ENCODE measurements around the gene AP2B1. TPM values are rescaled to one million over a fixed set of nuclear protein-coding genes. Genes with fewer than 3 reads are reported as not detected.

The AP2B1 gene
- total RNA-seq, 4 donors from 2014 or later, result 35.6 to 217 (median 39.7) TPM

DNA sequence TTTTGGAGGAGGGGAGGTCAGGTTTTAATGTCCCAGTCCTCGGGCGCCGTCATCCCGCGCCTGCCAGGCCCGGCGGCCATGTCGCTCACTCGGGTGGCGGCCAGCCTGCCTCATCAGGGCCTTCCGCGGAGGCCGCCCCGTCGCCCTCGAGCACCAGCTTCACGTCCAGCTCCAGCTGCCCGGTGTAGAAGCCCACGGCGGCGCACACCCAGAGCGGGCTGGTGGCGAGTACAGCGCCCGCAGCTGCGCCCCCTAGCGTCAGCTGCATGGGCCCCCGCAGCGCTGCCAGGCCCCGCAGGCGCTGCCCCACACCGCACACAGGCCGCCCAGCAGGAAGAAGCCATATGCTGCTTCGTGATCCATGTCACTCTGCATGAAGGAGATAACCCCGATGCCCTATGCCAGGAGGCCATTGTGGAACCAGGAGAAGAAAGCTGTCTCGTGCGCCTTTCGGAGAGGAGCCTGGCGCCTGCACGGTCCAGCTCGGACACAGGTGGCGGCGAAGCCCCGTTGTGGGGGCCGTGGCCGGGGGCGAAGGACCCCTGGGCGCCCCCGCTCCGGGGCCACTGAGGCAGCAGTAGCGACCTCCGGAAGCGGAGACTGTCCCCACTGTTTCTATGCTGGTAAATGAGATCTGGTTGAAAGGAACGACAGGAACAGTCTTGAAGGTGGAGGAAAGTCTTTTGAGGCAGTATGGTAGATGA is 9.6 kb downstream of the AP2B1 start:
- WGBS, 2 donors, result 89 to 90% methylated on average over 40 to 54 of the region's 54 CpGs
- intact Hi-C loops (cut with DNase I; ENCODE audit: low total_unique reads), result no loop called here
- DNase-seq (ENCODE audit: low spot score in 2 of 2), result no peak
- no peak for TF ChIP-seq POLR2A (IDR thresholded peaks at IDR 0.05)
- TF ChIP-seq, protein P1, sequence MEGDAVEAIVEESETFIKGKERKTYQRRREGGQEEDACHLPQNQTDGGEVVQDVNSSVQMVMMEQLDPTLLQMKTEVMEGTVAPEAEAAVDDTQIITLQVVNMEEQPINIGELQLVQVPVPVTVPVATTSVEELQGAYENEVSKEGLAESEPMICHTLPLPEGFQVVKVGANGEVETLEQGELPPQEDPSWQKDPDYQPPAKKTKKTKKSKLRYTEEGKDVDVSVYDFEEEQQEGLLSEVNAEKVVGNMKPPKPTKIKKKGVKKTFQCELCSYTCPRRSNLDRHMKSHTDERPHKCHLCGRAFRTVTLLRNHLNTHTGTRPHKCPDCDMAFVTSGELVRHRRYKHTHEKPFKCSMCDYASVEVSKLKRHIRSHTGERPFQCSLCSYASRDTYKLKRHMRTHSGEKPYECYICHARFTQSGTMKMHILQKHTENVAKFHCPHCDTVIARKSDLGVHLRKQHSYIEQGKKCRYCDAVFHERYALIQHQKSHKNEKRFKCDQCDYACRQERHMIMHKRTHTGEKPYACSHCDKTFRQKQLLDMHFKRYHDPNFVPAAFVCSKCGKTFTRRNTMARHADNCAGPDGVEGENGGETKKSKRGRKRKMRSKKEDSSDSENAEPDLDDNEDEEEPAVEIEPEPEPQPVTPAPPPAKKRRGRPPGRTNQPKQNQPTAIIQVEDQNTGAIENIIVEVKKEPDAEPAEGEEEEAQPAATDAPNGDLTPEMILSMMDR (IDR thresholded peaks at IDR 0.05), result no peak
- no peak overlapping the region for H3K4me3 ChIP-seq (ENCODE audit: low read depth, poor library complexity, severe bottlenecking)

DNA sequence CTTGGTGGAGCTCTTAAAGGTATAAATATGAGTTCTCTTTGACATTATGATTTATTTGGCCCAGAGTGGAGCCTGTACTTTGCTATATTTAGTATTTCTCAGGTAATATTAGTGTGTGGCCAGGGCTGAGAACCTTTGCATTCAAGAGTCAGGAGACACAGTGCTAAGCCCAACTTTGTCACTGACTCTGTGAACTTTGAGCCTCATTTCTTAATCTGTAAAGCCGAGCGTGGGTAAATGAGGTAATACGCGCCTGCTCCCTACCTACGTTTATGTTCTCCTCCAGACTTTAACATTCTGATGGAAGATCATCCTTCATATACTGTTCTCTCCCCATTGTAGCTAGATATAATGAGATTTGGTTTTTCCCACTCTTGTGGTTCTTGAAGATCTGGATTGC is 10.5 kb downstream of the AP2B1 start:
- no peak for DNase-seq (ENCODE audit: low spot score in 2 of 2)
- TF ChIP-seq, protein P1 (IDR thresholded peaks at IDR 0.05), result no peak
- TF ChIP-seq POLR2A (IDR thresholded peaks at IDR 0.05), result no peak
- intact Hi-C loops (cut with DNase I; ENCODE audit: low total_unique reads), result no loop called here
- 73 to 78% methylated on average over 5 of the region's 5 CpGs for WGBS, 2 donors
- no peak overlapping the region for H3K4me3 ChIP-seq (ENCODE audit: low read depth, poor library complexity, severe bottlenecking)

DNA sequence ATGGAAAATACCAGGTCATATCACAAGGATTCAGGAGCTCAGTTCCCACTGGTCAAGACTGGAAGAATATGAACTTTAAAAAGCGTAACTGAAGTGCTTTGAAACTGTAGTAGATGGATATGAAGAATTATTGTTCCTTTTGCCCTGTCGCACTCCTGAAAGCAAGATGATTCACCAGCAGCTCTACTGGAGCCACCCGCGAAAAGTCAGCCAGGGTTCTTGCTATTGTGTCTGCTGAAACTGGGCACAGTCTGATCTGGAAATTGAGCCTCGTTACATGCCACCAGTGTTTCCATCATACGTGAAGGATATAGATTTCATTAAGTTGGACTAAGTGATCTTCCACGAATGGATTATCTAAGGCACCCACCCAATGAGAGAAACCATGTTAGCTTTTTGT is 16.6 kb downstream of the AP2B1 start:
- no peak for TF ChIP-seq POLR2A (IDR thresholded peaks at IDR 0.05)
- TF ChIP-seq, protein P1 (IDR thresholded peaks at IDR 0.05), result no peak

GRCh38 chr17:35605678-35606077 is 18.6 kb downstream of the AP2B1 start:
- TF ChIP-seq, protein P1 (IDR thresholded peaks at IDR 0.05), result no peak
- TF ChIP-seq POLR2A (IDR thresholded peaks at IDR 0.05), result no peak
- intact Hi-C loops (cut with DNase I; ENCODE audit: low total_unique reads), result no loop called here
- 75 to 90% methylated on average over 2 of the region's 2 CpGs for WGBS, 2 donors

More for the DNA sequence above, 16.6 kb downstream of the AP2B1 start:
- no peak overlapping the region for H3K4me3 ChIP-seq (ENCODE audit: low read depth, poor library complexity, severe bottlenecking)
- no peak for DNase-seq (ENCODE audit: low spot score in 2 of 2)
- intact Hi-C loops (cut with DNase I; ENCODE audit: low total_unique reads), result no loop called here
- 86 to 90% methylated on average over 7 of the region's 7 CpGs for WGBS, 2 donors

DNA sequence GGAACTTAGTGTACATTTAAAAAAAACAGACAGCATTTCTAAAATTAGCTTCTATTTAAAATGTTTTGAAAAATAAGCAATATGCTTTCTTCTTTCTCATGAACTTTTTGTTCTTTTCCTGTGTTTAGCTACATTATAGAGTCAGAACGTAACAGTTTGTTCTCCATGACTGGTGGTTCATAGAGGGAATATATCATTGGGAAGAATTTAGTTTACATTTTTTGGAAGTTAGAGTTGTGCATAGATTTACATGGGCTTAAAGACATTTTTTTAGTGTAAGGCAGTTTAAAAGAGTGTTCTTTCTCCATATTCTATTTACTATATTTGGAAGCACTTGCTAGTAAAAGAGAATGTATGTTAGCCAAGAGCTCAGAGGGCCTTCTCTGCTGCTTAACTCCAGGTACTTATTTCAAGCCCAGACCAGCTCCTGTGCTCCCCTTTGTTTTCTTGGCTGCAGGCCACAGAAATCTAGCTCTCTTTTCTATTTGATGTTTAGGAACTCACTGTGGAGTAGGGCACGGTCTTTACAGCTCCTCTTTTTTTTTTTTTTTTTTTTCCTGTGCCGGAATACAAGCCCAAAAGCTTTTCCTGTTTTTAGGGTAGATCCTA is 20.2 kb downstream of the AP2B1 start:
- TF ChIP-seq, protein P1 (IDR thresholded peaks at IDR 0.05), result no peak
- no peak for TF ChIP-seq POLR2A (IDR thresholded peaks at IDR 0.05)
- no peak overlapping the region for H3K4me3 ChIP-seq (ENCODE audit: low read depth, poor library complexity, severe bottlenecking)
- WGBS, 2 donors, result 65 to 83% methylated on average over 3 of the region's 3 CpGs
- no peak for DNase-seq (ENCODE audit: low spot score in 2 of 2)
- intact Hi-C loops (cut with DNase I; ENCODE audit: low total_unique reads), result no loop called here

More at GRCh38 chr17:35605678-35606077, 18.6 kb downstream of the AP2B1 start:
- H3K4me3 ChIP-seq (ENCODE audit: low read depth, poor library complexity, severe bottlenecking), result no peak overlapping the region
- no peak for DNase-seq (ENCODE audit: low spot score in 2 of 2)

All from lower leg skin (tissue), 4 donors.